HG02642 (cell line): ENCODE results near the gene C9orf78.

Experiments used
- ATAC-seq: cut with Tn5 transposase; IDR thresholded peaks from one replicate; pipeline ENCODE4 v1.9.1; 2021; ENCODE audit warnings: mild to moderate bottlenecking; ENCODE audit not compliant: unreplicated experiment, poor library complexity

Gene C9orf78

GRCh38 chr9:129835128-129835859 is at the start of gene C9orf78, which contains the start of gene USP20:
C9orf78 (minus strand) TSS chr9:129835275; CDS start chr9:129835221, 54 bp downstream.
USP20 (plus strand) TSS chr9:129835458; CDS start chr9:129852556, 17,098 bp downstream.
- peak; percentile 95 for ATAC-seq

- peak; percentile 46 for ATAC-seq
Measured at GRCh38 chr9:129884220-129885017, 49.3 kb upstream of the C9orf78 start.

GRCh38 chr9:129881547-129882324 is 46.7 kb upstream of the C9orf78 start:
- no peak for ATAC-seq

- ATAC-seq = no peak
Measured at GRCh38 chr9:129880654-129881546, 45.8 kb upstream of the C9orf78 start.

- ATAC-seq = no peak
Measured at GRCh38 chr9:129879991-129880653, 45.0 kb upstream of the C9orf78 start.

GRCh38 chr9:129879103-129879699 is 44.1 kb upstream of the C9orf78 start:
- ATAC-seq = no peak

- no peak for ATAC-seq
Measured at GRCh38 chr9:129878291-129878690, 43.2 kb upstream of the C9orf78 start.

GRCh38 chr9:129876815-129877214 is 41.7 kb upstream of the C9orf78 start:
- no peak for ATAC-seq

GRCh38 chr9:129875687-129876395 is 40.8 kb upstream of the C9orf78 start:
- no peak for ATAC-seq

GRCh38 chr9:129875181-129875611 is 40.1 kb upstream of the C9orf78 start:
- ATAC-seq = no peak

GRCh38 chr9:129874261-129875101 is 39.4 kb upstream of the C9orf78 start:
- no peak for ATAC-seq

- no peak for ATAC-seq
Measured at GRCh38 chr9:129873563-129874190, 38.6 kb upstream of the C9orf78 start.

GRCh38 chr9:129871046-129871445 is 36.0 kb upstream of the C9orf78 start:
- ATAC-seq = no peak

- ATAC-seq = no peak
Measured at GRCh38 chr9:129869585-129870501, 34.8 kb upstream of the C9orf78 start.

- no peak for ATAC-seq
Measured at GRCh38 chr9:129868872-129869486, 33.9 kb upstream of the C9orf78 start.
